HepG2 (cell line): Measurements from ENCODE around the gene STH. TPM values are rescaled to one million over a fixed set of nuclear protein-coding genes. Genes with fewer than 3 reads are reported as not detected.

Source experiments
- ASH2L ChIP-seq: fragments of 300-600, 200-600 bp; sonication (generic); IDR thresholded peaks from 2 replicates; pipeline ENCODE4 v1.7.0; 2017; ENCODE audit warnings: low read depth, mild to moderate bottlenecking, moderate library complexity, mixed read lengths, low read length; ENCODE audit not compliant: insufficient read length
- DNMT1 ChIP-seq: sonication (generic); formaldehyde crosslinking; IDR thresholded peaks from 2 replicates; pipeline ENCODE4 v1.5.1; 2020; ENCODE audit warnings: mild to moderate bottlenecking, missing genetic modification reagents
- JUN ChIP-seq: sonication (generic); formaldehyde crosslinking; IDR thresholded peaks from 2 replicates; pipeline ENCODE4 v1.4.0; 2020; ENCODE audit warnings: mild to moderate bottlenecking, missing genetic modification reagents
- KDM3A ChIP-seq: IDR thresholded peaks from 2 replicates; pipeline ENCODE4 v1.6.1; 2018; ENCODE audit warnings: low read depth, missing compliant biosample characterization
- KLF11 ChIP-seq: IDR thresholded peaks from 2 replicates; pipeline ENCODE4 v1.6.1; 2016; ENCODE audit warnings: missing compliant biosample characterization
- LCORL ChIP-seq, 2 experiments: fragments of 450-650 bp in 1 of 2; sonication (generic) in 1 of 2; formaldehyde crosslinking in 1 of 2; IDR thresholded peaks; 2 replicates each; pipeline versions ENCODE4 v1.5.0 to v1.6.1; 2017 to 2020; ENCODE audit warnings: antibody characterized with exemption in 1 of 2, missing genetic modification reagents in 1 of 2
- MAFF ChIP-seq: IDR thresholded peaks from 2 replicates; pipeline ENCODE4 v1.6.1; 2011; ENCODE audit warnings: low read depth, low read length, improper control_type of control experiment
- MIXL1 ChIP-seq: IDR thresholded peaks from 2 replicates; pipeline ENCODE4 v1.6.1; 2016
- MTF1 ChIP-seq: sonication (generic); formaldehyde crosslinking; IDR thresholded peaks from 2 replicates; pipeline ENCODE4 v1.5.0; 2020; ENCODE audit warnings: missing genetic modification reagents
- NAIF1 ChIP-seq: sonication (generic); formaldehyde crosslinking; IDR thresholded peaks from 2 replicates; pipeline ENCODE4 v1.5.0; 2020; ENCODE audit warnings: mild to moderate bottlenecking, missing genetic modification reagents, borderline replicate concordance
- NCOA2 ChIP-seq: sonication (generic); formaldehyde crosslinking; IDR thresholded peaks from 2 replicates; pipeline ENCODE4 v1.8.0; 2022; ENCODE audit warnings: inconsistent platforms
- NR1H2 ChIP-seq: sonication (generic); formaldehyde crosslinking; IDR thresholded peaks from 2 replicates; pipeline ENCODE4 v1.8.1; 2022; ENCODE audit warnings: low read depth, missing genetic modification reagents, borderline replicate concordance
- PHF5A ChIP-seq: IDR thresholded peaks from one replicate; pipeline ENCODE4 v1.6.1; 2018; ENCODE audit warnings: low read depth, missing genetic modification reagents; ENCODE audit not compliant: unreplicated experiment
- RBM39 ChIP-seq: fragments of 200-400 bp; formaldehyde crosslinking; IDR thresholded peaks from one replicate; pipeline ENCODE4 v1.6.1; 2018; ENCODE audit warnings: antibody characterized with exemption, mild to moderate bottlenecking, low read depth, low read length; ENCODE audit not compliant: poor library complexity, severe bottlenecking
- SNRNP70 ChIP-seq: fragments of 200-400 bp; formaldehyde crosslinking; IDR thresholded peaks from 2 replicates; pipeline ENCODE4 v1.6.1; 2017; ENCODE audit warnings: mild to moderate bottlenecking, low read depth, low read length, moderate library complexity
- SP2 ChIP-seq: sonication (generic); formaldehyde crosslinking; IDR thresholded peaks from 2 replicates; pipeline ENCODE4 v1.5.1; 2020; ENCODE audit warnings: mild to moderate bottlenecking, missing genetic modification reagents
- ZNF124 ChIP-seq: sonication (generic); formaldehyde crosslinking; IDR thresholded peaks from 2 replicates; pipeline ENCODE4 v1.4.0; 2020; ENCODE audit warnings: missing genetic modification reagents
- ZNF234 ChIP-seq: sonication (generic); formaldehyde crosslinking; conservative IDR thresholded peaks from 2 replicates; pipeline ENCODE4 v1.5.1; 2020; ENCODE audit warnings: mild to moderate bottlenecking, missing genetic modification reagents
- ZNF317 ChIP-seq: sonication (generic); formaldehyde crosslinking; IDR thresholded peaks from 2 replicates; pipeline ENCODE4 v1.5.0; 2020; ENCODE audit warnings: mild to moderate bottlenecking, missing genetic modification reagents
- ZNF431 ChIP-seq: sonication (generic); formaldehyde crosslinking; IDR thresholded peaks from 2 replicates; pipeline ENCODE4 v1.9.0; 2022; ENCODE audit warnings: missing genetic modification reagents, low read depth, mild to moderate bottlenecking, borderline replicate concordance
- ZNF501 ChIP-seq: sonication (generic); formaldehyde crosslinking; IDR thresholded peaks from 2 replicates; pipeline ENCODE4 v1.5.1; 2020; ENCODE audit warnings: mild to moderate bottlenecking, moderate library complexity, missing genetic modification reagents
- ZNF547 ChIP-seq: sonication (generic); formaldehyde crosslinking; IDR thresholded peaks from 2 replicates; pipeline ENCODE4 v1.5.1; 2020; ENCODE audit warnings: mild to moderate bottlenecking, missing genetic modification reagents
- ZNF577 ChIP-seq: sonication (generic); formaldehyde crosslinking; IDR thresholded peaks from 2 replicates; pipeline ENCODE4 v1.4.0; 2020; ENCODE audit warnings: mild to moderate bottlenecking, low read depth, missing genetic modification reagents, borderline replicate concordance
- ZNF629 ChIP-seq: sonication (generic); formaldehyde crosslinking; conservative IDR thresholded peaks from 2 replicates; pipeline ENCODE4 v1.5.0; 2020; ENCODE audit warnings: missing genetic modification reagents
- ZNF644 ChIP-seq: IDR thresholded peaks from 2 replicates; pipeline ENCODE4 v1.6.1; 2016; ENCODE audit warnings: low read depth
- ZNF670 ChIP-seq: sonication (generic); formaldehyde crosslinking; IDR thresholded peaks from 2 replicates; pipeline ENCODE4 v1.8.0; 2022; ENCODE audit warnings: mild to moderate bottlenecking, missing genetic modification reagents, borderline replicate concordance
- polyA plus RNA-seq, 8 experiments: library from polyadenylated mRNA; depleted of rRNA in 3 of 8; stranded (reverse) in 7 of 8; unstranded in 1 of 8; fragments of >200 nt; fragmentation: Illumina TruSeq in 4 of 8; extraction: Trizol in 4 of 8; gene quantifications; 2 replicates each; pipeline versions ENCODE4 v1.2.1 to v1.2.3, GENCODE V29; 2011 to 2016; ENCODE audit warnings: low read depth in 4 of 8, missing spikeins in 1 of 8, mixed read lengths in 1 of 8; ENCODE audit not compliant: insufficient read depth in 1 of 8
- total RNA-seq, 5 experiments: library from RNA; depleted of rRNA; stranded (reverse); fragments of >200 nt; fragmentation: Illumina TruSeq; extraction: Trizol; gene quantifications; 2 replicates each; pipeline ENCODE4 v1.2.3, GENCODE V29; 2016; ENCODE audit warnings: low read depth in 1 of 5
- TF ChIP-seq, protein P1 (sequence below): sonication (generic); formaldehyde crosslinking; IDR thresholded peaks from 2 replicates; pipeline ENCODE4 v1.4.0; 2020; ENCODE audit warnings: missing genetic modification reagents

The STH gene
- total and polyA plus RNA-seq, 2 of the 13 experiments (the other 11 are each of a cell fraction or from before 2014, with no cell fraction given): not detected

DNA sequence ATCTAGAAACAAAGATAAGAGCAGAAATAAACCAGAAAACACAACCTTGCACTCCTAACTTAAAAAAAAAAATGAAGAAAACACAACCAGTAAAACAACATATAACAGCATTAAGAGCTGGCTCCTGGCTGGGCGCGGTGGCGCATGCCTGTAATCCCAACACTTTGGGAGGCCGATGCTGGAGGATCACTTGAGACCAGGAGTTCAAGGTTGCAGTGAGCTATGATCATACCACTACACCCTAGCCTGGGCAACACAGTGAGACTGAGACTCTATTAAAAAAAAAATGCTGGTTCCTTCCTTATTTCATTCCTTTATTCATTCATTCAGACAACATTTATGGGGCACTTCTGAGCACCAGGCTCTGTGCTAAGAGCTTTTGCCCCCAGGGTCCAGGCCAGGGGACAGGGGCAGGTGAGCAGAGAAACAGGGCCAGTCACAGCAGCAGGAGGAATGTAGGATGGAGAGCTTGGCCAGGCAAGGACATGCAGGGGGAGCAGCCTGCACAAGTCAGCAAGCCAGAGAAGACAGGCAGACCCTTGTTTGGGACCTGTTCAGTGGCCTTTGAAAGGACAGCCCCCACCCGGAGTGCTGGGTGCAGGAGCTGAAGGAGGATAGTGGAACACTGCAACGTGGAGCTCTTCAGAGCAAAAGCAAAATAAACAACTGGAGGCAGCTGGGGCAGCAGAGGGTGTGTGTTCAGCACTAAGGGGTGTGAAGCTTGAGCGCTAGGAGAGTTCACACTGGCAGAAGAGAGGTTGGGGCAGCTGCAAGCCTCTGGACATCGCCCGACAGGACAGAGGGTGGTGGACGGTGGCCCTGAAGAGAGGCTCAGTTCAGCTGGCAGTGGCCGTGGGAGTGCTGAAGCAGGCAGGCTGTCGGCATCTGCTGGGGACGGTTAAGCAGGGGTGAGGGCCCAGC is 2.6 kb downstream of the STH start (continued):
- no peak for TF ChIP-seq LCORL (IDR thresholded peaks at IDR 0.05)
- no peak for TF ChIP-seq LCORL (CRISPR knock-in tag; IDR thresholded peaks at IDR 0.05)
- TF ChIP-seq JUN (CRISPR knock-in tag): no peak
- TF ChIP-seq ZNF317: no peak
- no peak for TF ChIP-seq ZNF644 (CRISPR knock-in tag)
- TF ChIP-seq ASH2L: no peak
- no peak for TF ChIP-seq MAFF
- no peak for TF ChIP-seq NR1H2 (CRISPR knock-in tag)
- no peak for TF ChIP-seq ZNF124 (CRISPR knock-in tag)
- no peak for TF ChIP-seq KDM3A (CRISPR knock-in tag)
- no peak for TF ChIP-seq NAIF1
- TF ChIP-seq ZNF629 (CRISPR knock-in tag): no peak
- TF ChIP-seq SNRNP70: no peak
- no peak for TF ChIP-seq RBM39
- TF ChIP-seq ZNF577: no peak
- no peak for TF ChIP-seq MTF1 (CRISPR knock-in tag)
- TF ChIP-seq, protein P1, sequence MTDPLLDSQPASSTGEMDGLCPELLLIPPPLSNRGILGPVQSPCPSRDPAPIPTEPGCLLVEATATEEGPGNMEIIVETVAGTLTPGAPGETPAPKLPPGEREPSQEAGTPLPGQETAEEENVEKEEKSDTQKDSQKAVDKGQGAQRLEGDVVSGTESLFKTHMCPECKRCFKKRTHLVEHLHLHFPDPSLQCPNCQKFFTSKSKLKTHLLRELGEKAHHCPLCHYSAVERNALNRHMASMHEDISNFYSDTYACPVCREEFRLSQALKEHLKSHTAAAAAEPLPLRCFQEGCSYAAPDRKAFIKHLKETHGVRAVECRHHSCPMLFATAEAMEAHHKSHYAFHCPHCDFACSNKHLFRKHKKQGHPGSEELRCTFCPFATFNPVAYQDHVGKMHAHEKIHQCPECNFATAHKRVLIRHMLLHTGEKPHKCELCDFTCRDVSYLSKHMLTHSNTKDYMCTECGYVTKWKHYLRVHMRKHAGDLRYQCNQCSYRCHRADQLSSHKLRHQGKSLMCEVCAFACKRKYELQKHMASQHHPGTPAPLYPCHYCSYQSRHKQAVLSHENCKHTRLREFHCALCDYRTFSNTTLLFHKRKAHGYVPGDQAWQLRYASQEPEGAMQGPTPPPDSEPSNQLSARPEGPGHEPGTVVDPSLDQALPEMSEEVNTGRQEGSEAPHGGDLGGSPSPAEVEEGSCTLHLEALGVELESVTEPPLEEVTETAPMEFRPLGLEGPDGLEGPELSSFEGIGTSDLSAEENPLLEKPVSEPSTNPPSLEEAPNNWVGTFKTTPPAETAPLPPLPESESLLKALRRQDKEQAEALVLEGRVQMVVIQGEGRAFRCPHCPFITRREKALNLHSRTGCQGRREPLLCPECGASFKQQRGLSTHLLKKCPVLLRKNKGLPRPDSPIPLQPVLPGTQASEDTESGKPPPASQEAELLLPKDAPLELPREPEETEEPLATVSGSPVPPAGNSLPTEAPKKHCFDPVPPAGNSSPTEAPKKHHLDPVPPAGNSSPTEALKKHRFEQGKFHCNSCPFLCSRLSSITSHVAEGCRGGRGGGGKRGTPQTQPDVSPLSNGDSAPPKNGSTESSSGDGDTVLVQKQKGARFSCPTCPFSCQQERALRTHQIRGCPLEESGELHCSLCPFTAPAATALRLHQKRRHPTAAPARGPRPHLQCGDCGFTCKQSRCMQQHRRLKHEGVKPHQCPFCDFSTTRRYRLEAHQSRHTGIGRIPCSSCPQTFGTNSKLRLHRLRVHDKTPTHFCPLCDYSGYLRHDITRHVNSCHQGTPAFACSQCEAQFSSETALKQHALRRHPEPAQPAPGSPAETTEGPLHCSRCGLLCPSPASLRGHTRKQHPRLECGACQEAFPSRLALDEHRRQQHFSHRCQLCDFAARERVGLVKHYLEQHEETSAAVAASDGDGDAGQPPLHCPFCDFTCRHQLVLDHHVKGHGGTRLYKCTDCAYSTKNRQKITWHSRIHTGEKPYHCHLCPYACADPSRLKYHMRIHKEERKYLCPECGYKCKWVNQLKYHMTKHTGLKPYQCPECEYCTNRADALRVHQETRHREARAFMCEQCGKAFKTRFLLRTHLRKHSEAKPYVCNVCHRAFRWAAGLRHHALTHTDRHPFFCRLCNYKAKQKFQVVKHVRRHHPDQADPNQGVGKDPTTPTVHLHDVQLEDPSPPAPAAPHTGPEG (CRISPR knock-in tag): no peak
- TF ChIP-seq MIXL1: no peak
- TF ChIP-seq ZNF670 (CRISPR knock-in tag): no peak
- no peak for TF ChIP-seq PHF5A (CRISPR knock-in tag)
- no peak for TF ChIP-seq ZNF234
- no peak for TF ChIP-seq KLF11
- TF ChIP-seq NCOA2: no peak
- TF ChIP-seq ZNF501: no peak
- 0 out of 2 replicates have a peak, but pooled peaks have one; percentile 23 for TF ChIP-seq ZNF431 (CRISPR knock-in tag)
- peak; percentile 47; the same call in 1 of the 2 replicates for TF ChIP-seq DNMT1 (CRISPR knock-in tag)
- no peak for TF ChIP-seq SP2 (CRISPR knock-in tag)
- TF ChIP-seq ZNF547 (CRISPR knock-in tag): 0 out of 2 replicates have a peak, but pooled peaks have one; percentile 19
